Daoy (cell line): ENCODE results near the gene GALNT1. TPM values are rescaled to one million over a fixed set of nuclear protein-coding genes. Genes with fewer than 3 reads are reported as not detected.

Source experiments
- DNase-seq: peaks from one replicate; pipeline ENCODE4 v3.0.0-alpha.2; 2015; ENCODE audit warnings: low read depth
- total RNA-seq: library from RNA; depleted of rRNA; stranded (reverse); fragments of >200 nt; shearing (Covaris generic); gene quantifications from 2 replicates; pipeline ENCODE4 v1.2.3, GENCODE V29; 2014

The GALNT1 gene
- total RNA-seq, 1 experiment from 2014 or later = 65.4 TPM

GRCh38 chr18:35716169-35716831, 134.8 kb downstream of the GALNT1 start:
- no peak for DNase-seq

- DNase-seq = no peak
Measured at GRCh38 chr18:35717182-35717581, 135.6 kb downstream of the GALNT1 start.

- no peak for DNase-seq
Measured at GRCh38 chr18:35721431-35722081, 140.0 kb downstream of the GALNT1 start.

- DNase-seq = no peak
Measured at GRCh38 chr18:35728676-35729075, 147.1 kb downstream of the GALNT1 start.

- DNase-seq = no peak
Measured at GRCh38 chr18:35729991-35730668, 148.6 kb downstream of the GALNT1 start.

- peak; percentile 6 for DNase-seq
Measured at GRCh38 chr18:35730691-35731370, 149.3 kb downstream of the GALNT1 start.

GRCh38 chr18:35731701-35732100, 150.2 kb downstream of the GALNT1 start:
- DNase-seq = no peak

- DNase-seq = no peak
Measured at GRCh38 chr18:35732162-35732561, 150.6 kb downstream of the GALNT1 start.

- no peak for DNase-seq
Measured at GRCh38 chr18:35732636-35733035, 151.1 kb downstream of the GALNT1 start.

GRCh38 chr18:35733408-35733807, 151.9 kb downstream of the GALNT1 start:
- DNase-seq = no peak

GRCh38 chr18:35736696-35737095, 155.2 kb downstream of the GALNT1 start:
- DNase-seq = no peak

GRCh38 chr18:35739778-35740177, 158.2 kb downstream of the GALNT1 start:
- no peak for DNase-seq

GRCh38 chr18:35740656-35741055, 159.1 kb downstream of the GALNT1 start:
- no peak for DNase-seq

- DNase-seq = no peak
Measured at GRCh38 chr18:35743916-35744315, 162.4 kb downstream of the GALNT1 start.

GRCh38 chr18:35745814-35746213, 164.3 kb downstream of the GALNT1 start:
- no peak for DNase-seq

- no peak for DNase-seq
Measured at GRCh38 chr18:35746826-35747339, 165.3 kb downstream of the GALNT1 start.

- DNase-seq = no peak
Measured at GRCh38 chr18:35747894-35748472, 166.4 kb downstream of the GALNT1 start.

GRCh38 chr18:35749701-35750100, 168.2 kb downstream of the GALNT1 start:
- no peak for DNase-seq

GRCh38 chr18:35750929-35751328, 169.4 kb downstream of the GALNT1 start:
- DNase-seq = no peak

GRCh38 chr18:35753306-35753910, 171.9 kb downstream of the GALNT1 start:
- no peak for DNase-seq

- no peak for DNase-seq
Measured at GRCh38 chr18:35754464-35754863, 172.9 kb downstream of the GALNT1 start.
